Activated CD4-positive, CD25-positive, alpha-beta regulatory T cell treated with anti-CD3 and anti-CD28 coated beads, Interleukin-2, amount 50 U/mL, for 72 hours (primary cell): ENCODE measurements around the gene ASXL1.

Source experiments
- DNase-seq: peaks from one replicate; pipeline ENCODE4 v3.0.0; 2021

Gene ASXL1

DNA sequence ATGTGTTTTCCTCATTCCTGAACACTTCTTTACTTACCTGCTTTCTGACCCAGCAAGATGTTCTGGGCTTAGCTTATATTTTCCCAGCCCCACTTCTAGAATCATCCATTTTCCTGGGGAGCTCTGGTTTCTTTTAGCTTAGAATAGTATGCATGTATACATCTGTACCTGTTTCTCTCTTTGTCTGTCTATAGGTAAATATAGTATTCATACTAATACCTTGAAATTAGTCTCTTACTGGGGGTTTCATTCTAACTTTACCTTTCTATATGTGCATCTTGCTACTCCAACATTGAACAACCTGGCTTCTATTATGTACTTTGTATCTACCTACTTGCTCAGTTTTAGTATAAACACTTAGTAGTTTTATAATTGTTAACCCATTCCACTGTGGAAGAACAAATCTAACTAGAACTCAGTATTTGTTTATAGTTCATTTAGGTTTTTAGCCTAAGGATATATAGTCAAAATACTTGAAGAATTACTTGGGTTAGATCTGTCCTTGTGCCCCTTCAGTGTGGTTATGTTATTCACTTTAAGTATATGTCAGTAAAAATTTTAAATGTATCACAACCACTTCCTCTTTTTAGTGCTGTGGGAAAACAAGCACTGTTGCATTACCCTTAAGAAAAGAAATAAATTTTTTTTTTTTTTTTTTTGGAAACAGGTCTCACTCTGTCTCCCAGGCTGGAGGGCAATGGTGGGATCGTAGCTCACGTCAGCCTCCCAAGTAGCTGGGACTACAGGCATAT is 54.0 kb downstream of the ASXL1 start:
- DNase-seq: no peak

DNA sequence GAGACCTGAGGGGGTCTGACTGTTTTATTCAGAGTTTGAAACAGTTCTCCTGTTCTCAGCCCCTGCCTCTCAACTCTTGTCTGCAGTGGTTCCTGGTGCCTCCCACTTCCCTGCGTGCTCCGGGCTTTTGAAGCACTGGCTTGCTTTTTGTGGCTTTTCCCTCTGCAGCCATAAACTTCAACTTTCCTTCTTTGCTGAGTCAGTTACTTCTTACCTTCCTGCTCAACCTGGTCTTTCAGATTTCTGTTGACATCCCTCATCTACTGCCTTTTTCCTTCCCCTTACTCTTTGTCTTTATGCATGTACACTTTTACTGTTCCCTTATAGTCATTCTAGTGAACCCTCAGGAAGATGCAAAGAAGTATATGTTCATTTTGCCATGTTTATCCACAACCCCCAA is 57.4 kb downstream of the ASXL1 start:
- no peak for DNase-seq

DNA sequence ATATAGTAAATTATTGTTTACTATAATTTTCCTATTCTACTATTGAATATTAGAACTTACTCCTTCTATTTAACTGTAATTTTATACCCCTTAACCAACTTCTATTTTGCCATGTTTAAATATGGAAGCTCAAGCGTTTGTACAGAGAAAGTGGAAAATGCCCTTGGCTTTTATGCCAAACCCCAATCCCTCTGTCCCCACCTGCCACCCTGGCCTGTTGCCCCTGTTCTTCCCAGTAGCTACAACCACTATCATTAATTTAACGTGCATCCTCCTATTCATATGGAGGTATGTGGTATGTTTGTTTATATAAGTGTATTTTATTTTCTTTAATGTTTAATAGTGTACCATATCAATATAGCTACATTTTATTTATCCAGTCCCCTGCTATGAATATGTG is 58.1 kb downstream of the ASXL1 start:
- DNase-seq: no peak

DNA sequence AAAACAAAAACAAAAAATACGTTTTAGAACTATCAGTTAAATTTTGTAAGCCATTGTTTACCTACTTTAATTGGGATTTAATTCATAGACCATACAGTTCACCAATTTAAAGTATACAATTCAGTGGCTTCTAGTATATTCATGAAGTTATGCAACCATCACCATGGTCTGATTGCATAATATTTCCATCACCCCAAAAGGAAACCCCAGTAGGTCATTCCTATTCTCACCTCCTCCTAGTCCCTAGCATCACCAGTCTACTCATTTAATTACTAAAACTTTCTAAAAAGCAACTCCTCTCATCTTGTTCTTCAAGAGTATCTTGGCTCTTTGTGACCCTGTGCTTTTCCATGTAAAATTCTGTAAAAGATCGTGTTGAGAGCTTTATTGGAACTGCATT is 60.2 kb downstream of the ASXL1 start:
- DNase-seq: no peak

DNA sequence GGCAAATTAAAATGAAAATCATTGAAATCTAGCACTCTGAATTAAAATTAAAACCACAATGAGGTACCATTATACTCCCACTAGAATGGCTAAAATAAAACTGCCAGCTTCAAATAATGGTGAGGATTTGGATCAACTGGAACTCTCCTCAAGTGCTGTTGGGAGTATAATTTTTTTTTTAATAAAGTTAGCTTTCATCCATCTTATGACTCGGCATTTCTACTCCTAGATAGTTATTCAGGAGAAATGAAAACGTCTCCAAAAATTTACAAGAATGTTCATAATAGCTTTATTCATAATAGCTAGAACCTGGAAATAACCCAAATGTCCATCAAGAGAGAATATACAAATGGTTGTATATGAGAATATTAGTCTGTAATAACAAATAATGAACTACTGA is 63.2 kb downstream of the ASXL1 start:
- DNase-seq: no peak

DNA sequence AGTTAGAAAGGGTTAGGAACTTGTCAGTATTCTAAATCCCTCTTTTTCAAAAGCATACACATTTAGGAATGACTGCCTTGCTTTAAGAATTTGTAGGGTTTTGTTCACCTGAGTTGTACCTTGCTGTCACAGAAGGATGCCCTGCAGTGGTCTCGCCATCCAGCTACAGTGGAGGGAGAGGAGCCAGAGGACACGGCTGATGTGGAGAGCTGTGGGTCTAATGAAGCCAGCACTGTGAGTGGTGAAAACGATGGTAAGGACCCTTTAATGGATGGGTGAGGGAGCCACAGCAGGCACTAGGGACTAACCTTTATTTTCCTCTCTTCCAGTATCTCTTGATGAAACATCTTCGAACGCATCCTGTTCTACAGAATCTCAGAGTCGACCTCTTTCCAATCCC is 69.9 kb downstream of the ASXL1 start:
- no peak for DNase-seq

DNA sequence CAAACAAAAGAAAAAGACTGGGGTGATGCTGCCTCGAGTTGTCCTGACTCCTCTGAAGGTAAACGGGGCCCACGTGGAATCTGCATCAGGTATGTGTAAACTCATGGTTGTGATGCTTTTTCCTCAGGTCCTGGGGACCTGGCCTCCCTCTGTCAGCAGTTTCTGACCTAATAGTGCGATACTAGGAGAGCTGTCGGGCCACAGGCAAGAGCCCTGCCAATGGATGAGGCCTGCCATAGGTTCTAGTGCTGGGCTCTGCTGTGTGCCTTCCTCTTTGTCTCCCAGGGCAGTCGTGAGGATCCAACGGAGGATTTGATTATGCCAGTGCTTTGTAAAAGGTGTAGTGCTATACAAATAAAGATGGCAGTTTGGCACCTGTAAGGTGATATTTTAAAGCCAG is 71.2 kb downstream of the ASXL1 start:
- no peak for DNase-seq

DNA sequence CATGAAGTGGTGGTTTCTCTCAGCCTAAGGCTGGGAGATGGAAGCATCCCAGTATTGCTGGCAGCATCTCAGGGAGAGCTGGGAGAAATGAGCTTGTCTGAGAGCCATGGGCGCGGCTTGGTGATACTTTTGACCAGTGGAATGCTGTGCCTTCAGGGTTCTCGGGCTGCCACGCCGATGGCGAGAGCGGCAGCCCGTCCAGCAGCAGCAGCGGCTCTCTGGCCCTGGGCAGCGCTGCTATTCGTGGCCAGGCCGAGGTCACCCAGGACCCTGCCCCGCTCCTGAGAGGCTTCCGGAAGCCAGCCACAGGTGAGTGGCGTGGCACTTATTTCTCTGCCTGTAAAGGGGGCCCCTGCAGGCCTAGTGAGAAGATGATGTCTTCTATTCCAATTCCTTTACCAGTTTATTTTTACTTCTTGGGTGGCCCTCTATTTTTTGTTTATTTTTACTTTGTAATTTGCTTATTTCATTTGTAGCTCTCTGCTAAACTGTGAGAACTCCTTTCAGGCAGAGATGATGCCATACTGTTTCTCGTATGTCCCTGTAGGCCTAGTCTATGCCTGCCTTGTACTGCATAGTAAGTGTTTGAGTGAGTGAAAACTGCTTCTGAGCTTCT is 71.7 kb downstream of the ASXL1 start:
- no peak for DNase-seq

DNA sequence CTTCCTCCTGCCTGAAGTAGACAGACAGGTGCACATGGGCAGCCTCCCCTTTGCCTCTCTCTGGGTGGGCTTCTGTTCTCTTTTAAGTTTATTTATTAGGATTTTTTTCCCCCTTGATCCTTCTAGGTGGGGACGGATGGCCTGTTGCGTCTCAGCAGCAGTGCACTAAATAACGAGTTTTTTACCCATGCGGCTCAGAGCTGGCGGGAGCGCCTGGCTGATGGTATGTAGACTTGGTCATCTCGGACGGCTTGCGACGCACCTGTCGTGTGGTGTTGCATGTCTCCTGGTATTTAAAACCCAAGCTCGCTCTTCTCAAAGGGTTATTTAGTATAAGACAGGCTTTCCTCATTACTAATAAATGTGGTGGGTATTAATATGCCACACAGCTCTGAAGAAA is 73.3 kb downstream of the ASXL1 start:
- no peak for DNase-seq

DNA sequence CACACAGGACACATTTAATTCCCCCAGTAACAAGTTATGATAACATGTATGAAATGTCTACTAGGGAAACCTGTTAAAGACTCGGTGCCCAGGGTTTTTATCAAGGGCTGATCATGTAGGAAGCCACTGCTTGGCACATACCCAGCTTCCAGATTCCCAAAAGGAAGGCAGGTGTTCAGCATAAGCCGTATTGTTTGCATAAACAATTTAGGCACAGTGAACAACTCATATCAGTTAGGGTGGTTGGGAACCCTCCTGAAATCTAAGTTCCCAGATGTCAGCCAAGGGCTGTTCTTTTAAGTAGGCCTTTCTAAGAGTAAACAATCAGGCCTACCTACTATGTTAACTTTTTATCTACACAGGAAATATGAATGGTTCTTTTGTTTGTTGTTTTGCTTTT is 74.1 kb downstream of the ASXL1 start:
- DNase-seq: no peak

DNA sequence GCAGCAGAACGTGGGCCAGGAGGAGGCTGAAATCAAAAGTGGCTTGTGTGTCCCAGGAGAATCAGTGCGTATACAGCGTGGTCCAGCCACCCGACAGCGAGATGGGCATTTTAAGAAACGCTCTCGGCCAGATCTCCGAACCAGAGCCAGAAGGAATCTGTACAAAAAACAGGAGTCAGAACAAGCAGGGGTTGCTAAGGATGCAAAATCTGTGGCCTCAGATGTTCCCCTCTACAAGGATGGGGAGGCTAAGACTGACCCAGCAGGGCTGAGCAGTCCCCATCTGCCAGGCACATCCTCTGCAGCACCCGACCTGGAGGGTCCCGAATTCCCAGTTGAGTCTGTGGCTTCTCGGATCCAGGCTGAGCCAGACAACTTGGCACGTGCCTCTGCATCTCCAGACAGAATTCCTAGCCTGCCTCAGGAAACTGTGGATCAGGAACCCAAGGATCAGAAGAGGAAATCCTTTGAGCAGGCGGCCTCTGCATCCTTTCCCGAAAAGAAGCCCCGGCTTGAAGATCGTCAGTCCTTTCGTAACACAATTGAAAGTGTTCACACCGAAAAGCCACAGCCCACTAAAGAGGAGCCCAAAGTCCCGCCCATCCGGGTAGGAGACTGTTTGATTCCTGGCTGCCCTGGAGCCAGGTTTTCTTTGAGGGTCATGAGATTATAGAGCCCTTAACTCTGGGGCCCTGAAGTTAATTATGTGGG is 75.3 kb downstream of the ASXL1 start:
- DNase-seq: no peak

DNA sequence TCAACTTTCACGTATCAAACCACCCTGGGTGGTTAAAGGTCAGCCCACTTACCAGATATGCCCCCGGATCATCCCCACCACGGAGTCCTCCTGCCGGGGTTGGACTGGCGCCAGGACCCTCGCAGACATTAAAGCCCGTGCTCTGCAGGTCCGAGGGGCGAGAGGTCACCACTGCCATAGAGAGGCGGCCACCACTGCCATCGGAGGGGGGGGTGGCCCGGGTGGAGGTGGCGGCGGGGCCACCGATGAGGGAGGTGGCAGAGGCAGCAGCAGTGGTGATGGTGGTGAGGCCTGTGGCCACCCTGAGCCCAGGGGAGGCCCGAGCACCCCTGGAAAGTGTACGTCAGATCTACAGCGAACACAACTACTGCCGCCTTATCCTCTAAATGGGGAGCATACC is 76.3 kb downstream of the ASXL1 start:
- no peak for DNase-seq

DNA sequence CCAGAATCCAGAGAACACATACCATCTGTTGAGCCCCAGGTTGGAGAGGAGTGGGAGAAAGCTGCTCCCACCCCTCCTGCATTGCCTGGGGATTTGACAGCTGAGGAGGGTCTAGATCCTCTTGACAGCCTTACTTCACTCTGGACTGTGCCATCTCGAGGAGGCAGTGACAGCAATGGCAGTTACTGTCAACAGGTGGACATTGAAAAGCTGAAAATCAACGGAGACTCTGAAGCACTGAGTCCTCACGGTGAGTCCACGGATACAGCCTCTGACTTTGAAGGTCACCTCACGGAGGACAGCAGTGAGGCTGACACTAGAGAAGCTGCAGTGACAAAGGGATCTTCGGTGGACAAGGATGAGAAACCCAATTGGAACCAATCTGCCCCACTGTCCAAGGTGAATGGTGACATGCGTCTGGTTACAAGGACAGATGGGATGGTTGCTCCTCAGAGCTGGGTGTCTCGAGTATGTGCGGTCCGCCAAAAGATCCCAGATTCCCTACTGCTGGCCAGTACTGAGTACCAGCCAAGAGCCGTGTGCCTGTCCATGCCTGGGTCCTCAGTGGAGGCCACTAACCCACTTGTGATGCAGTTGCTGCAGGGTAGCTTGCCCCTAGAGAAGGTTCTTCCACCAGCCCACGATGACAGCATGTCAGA is 77.4 kb downstream of the ASXL1 start:
- DNase-seq: no peak

DNA sequence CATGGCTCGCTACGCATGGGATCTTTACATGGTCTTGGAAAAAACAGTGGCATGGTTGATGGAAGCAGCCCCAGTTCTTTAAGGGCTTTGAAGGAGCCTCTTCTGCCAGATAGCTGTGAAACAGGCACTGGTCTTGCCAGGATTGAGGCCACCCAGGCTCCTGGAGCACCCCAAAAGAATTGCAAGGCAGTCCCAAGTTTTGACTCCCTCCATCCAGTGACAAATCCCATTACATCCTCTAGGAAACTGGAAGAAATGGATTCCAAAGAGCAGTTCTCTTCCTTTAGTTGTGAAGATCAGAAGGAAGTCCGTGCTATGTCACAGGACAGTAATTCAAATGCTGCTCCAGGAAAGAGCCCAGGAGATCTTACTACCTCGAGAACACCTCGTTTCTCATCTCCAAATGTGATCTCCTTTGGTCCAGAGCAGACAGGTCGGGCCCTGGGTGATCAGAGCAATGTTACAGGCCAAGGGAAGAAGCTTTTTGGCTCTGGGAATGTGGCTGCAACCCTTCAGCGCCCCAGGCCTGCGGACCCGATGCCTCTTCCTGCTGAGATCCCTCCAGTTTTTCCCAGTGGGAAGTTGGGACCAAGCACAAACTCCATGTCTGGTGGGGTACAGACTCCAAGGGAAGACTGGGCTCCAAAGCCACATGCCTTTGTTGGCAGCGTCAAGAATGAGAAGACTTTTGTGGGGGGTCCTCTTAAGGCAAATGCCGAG is 78.2 kb downstream of the ASXL1 start:
- no peak for DNase-seq

DNA sequence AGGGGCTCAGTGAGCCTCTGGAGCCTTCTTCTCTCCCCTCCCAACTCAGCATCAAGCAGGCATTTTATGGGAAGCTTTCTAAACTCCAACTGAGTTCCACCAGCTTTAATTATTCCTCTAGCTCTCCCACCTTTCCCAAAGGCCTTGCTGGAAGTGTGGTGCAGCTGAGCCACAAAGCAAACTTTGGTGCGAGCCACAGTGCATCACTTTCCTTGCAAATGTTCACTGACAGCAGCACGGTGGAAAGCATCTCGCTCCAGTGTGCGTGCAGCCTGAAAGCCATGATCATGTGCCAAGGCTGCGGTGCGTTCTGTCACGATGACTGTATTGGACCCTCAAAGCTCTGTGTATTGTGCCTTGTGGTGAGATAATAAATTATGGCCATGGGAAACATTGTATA is 78.8 kb downstream of the ASXL1 start:
- DNase-seq: no peak

DNA sequence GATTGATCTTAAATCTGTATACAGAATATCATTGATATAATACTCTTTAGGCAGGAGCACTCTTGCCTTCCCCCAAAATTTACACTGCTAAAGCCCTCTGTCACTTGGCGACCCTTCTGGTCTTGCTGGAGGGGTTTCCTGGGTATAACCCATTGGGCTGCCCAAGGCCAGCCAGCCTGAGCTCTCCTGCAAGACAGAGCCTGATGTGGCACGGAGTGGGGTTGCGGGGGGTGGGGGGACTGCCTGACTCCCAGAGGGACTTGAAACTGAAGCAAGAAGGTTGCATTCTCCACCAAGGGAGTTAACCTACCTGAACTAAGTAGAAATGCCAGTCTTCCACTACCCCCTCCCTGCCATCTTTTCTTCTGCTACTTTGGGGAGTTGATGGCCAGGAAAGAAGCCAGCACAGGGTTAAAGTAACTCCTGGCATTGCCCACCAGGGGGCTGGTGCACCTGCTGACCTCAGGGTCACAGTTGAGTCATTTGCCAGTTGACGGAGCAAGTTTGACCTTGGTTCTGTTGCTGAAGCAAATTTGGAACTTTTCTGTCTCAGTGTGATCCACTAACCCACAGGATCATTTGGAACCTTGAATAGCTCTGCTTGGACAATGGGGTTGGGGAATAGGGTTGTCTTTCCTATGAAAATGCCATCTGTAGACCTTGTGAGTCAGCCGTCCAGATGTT is 79.4 kb downstream of the ASXL1 start:
- no peak for DNase-seq

DNA sequence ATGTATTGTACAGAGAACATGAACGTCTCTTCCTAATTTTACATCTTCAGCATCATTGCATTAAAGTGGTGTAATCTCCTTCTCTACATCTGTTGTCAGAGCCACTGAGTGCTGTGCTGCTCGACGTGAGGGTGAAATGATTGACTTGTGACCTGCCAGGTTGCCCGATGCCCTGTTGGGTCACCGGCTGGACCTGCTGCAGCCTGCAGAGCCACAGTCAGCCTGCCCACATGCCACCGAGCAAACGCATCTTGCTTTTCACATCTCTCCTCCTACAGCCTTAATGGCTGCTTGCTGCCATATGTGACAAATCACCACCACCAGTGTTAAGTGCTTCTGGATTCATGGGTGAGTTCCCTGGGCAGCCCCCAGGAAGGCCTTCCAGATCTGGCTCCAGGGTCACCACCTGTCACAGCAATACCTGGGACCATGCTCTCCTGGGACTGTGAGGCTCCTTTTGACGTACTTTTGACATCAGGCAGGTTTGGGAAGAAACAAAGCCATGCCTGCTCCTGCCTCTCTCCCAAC is 80.3 kb downstream of the ASXL1 start:
- no peak for DNase-seq

DNA sequence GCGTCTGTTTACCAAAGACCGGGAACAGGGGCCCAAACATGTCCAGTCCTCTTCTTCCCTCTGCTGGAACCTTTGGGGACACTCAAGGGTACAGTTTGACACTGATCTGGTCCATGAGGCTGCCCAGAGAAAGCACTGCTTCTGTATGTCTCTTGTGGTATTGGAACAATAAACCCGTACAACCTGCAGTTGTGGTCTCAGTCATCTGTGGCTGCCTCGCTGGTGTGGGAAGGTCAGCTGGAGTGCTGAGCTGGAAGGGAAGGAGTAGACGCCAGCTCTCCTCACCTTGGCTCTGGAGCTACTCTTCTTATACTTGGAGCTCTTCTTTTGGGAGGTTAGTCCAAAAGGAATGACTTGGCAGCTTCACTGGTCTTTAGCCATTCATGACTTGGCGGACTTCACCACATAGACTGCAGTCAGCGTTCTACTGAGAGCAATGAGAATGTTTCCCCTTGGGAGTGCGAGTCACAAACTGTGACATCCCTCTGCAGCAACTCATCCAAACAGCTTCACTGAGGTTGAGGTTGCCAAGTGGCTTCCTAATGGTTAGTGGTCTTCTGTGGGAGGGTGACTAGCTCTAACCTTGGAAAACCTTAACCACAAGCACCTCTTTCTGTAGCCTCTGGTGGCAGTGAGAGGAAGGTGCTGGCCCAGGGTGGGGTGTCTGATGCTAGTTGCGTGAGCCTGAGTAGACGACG is 81.2 kb downstream of the ASXL1 start:
- DNase-seq: no peak

DNA sequence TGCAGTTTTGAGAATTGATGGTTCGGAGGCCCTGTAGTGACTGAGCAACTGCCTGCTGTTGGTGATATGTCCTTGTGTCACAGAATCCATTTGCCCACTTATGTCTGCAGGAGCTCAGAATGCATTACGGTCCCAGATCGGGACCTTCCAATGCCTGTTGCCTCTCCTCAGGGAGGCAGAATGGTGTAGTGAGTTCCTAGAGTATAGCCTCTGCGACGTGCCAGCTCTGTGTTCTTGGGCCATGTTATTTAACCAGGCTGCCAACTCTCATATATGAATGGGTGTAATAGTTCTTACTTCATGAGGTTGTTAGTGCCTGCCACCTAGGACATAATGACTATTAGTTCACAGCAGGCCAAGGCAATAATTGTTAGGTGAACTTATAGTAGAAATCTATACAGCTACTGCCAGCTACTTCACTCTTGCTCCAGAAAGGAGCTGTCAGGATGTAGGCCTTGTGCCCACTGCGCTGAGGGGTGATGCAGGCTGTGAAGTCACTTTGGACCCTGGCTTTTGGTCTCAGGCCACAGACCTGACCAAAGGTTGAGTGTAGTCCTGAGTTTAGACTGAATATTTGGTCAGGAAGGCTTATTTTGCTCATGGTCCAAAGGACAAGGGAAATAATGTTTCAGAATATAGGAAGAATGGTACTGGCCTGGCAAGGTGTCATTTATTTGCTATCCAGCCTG is 82.1 kb downstream of the ASXL1 start:
- DNase-seq: no peak

DNA sequence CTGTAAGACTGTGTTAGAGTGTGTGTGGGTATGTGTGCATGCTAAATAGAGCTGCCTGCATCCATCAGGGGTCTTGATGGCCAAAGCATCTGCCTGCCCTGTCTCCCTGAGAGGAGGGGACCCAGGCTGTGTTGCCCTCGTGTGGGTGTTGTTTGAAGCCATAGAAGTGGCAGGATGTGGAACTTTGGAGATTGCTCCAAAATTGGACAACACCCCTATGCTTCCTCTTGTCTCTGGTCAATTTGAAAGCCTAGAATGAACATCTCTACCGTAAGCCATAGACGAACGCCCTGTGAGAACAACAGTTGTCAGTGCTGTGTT is 82.6 kb downstream of the ASXL1 start:
- no peak for DNase-seq

DNA sequence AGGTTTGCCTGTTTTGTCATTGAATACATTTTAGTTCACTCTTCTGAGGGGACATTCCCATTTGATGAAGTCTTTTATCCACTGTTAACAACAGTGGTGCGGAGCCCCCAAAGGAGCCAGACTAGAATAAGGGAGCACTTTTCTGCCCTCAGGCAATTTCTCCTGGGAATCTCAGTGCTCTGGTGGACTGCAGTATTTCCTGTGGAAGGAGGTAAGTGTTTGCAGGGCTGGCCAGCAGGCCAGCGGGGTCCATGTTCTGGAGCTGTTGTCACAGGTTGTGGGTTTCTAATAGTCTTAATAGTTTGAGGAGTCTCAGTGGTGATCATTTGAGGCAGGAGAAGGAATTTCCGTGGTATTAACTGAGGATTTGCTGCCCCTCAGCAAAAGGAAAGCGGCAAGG is 83.5 kb downstream of the ASXL1 start:
- DNase-seq: no peak
